ENCODE measurements around the gene POLR1G. TPM values are rescaled to one million over a fixed set of nuclear protein-coding genes. Genes with fewer than 3 reads are reported as not detected.
A peak's percentile ranks its signal among the peaks of the same experiment; 100 is the strongest.

Gene POLR1G
- total and polyA plus RNA-seq, 9 of the 15 experiments (the other 6 are each of a cell fraction or from before 2014, with no cell fraction given): 3.0 to 50.1 (median 27.4) TPM

- TF ChIP-seq KLF13 (tag; IDR thresholded peaks at IDR 0.05; ENCODE audit: borderline replicate concordance, low read depth) (peak; percentile 24; the same call in 1 of the 2 replicates), MCM3 (IDR thresholded peaks at IDR 0.05) (no peak), SMAD2 (IDR thresholded peaks at IDR 0.05; ENCODE audit: low read depth, low read length) (no peak), SP2 (IDR thresholded peaks at IDR 0.05; ENCODE audit: extremely low read depth, low read depth, low read length, poor library complexity, severe bottlenecking) (peak; percentile 11), ZBED1 (IDR thresholded peaks at IDR 0.05) (0 out of 2 replicates have a peak, but pooled peaks have one; percentile 23), PTRF (tag; IDR thresholded peaks at IDR 0.05) (no peak), CEBPZ (IDR thresholded peaks at IDR 0.05; ENCODE audit: borderline replicate concordance, low read depth, low read length) (no peak), PML (IDR thresholded peaks at IDR 0.05; ENCODE audit: low read length) (no peak), HNRNPK (IDR thresholded peaks at IDR 0.05; ENCODE audit: low read depth, low read length, poor library complexity, severe bottlenecking) (no peak), CHCHD3 (CRISPR knock-in tag; IDR thresholded peaks at IDR 0.05) (no peak), XRCC4 (IDR thresholded peaks at IDR 0.05; ENCODE audit: extremely low read depth, insufficient read depth, insufficient read length) (no peak), HCFC1 (IDR thresholded peaks at IDR 0.05; ENCODE audit: low read depth, low read length) (no peak), BDP1 (IDR thresholded peaks at IDR 0.05; ENCODE audit: insufficient read depth, insufficient read length) (no peak), ZFP30 (CRISPR knock-in tag; IDR thresholded peaks at IDR 0.05; ENCODE audit: borderline replicate concordance) (no peak), TCF15 (CRISPR knock-in tag; IDR thresholded peaks at IDR 0.05) (no peak)
- TF ChIP-seq, protein P1, sequence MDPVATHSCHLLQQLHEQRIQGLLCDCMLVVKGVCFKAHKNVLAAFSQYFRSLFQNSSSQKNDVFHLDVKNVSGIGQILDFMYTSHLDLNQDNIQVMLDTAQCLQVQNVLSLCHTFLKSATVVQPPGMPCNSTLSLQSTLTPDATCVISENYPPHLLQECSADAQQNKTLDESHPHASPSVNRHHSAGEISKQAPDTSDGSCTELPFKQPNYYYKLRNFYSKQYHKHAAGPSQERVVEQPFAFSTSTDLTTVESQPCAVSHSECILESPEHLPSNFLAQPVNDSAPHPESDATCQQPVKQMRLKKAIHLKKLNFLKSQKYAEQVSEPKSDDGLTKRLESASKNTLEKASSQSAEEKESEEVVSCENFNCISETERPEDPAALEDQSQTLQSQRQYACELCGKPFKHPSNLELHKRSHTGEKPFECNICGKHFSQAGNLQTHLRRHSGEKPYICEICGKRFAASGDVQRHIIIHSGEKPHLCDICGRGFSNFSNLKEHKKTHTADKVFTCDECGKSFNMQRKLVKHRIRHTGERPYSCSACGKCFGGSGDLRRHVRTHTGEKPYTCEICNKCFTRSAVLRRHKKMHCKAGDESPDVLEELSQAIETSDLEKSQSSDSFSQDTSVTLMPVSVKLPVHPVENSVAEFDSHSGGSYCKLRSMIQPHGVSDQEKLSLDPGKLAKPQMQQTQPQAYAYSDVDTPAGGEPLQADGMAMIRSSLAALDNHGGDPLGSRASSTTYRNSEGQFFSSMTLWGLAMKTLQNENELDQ (CRISPR knock-in tag; IDR thresholded peaks at IDR 0.05; ENCODE audit: borderline replicate concordance): no peak
- TF ChIP-seq, protein P2, sequence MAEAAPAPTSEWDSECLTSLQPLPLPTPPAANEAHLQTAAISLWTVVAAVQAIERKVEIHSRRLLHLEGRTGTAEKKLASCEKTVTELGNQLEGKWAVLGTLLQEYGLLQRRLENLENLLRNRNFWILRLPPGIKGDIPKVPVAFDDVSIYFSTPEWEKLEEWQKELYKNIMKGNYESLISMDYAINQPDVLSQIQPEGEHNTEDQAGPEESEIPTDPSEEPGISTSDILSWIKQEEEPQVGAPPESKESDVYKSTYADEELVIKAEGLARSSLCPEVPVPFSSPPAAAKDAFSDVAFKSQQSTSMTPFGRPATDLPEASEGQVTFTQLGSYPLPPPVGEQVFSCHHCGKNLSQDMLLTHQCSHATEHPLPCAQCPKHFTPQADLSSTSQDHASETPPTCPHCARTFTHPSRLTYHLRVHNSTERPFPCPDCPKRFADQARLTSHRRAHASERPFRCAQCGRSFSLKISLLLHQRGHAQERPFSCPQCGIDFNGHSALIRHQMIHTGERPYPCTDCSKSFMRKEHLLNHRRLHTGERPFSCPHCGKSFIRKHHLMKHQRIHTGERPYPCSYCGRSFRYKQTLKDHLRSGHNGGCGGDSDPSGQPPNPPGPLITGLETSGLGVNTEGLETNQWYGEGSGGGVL (CRISPR knock-in tag; IDR thresholded peaks at IDR 0.05): no peak
- TF ChIP-seq, protein P3, sequence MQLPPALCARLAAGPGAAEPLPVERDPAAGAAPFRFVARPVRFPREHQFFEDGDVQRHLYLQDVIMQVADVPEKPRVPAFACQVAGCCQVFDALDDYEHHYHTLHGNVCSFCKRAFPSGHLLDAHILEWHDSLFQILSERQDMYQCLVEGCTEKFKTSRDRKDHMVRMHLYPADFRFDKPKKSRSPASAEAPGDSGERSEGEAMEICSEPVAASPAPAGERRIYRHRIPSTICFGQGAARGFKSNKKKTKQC (CRISPR knock-in tag; IDR thresholded peaks at IDR 0.05): no peak
Observed at GRCh38 chr19:45455707-45456499, 49.5 kb downstream of the POLR1G start (continued).

All from K562 (cell line).